ENCODE measurements around the gene ALOX12B. TPM values are rescaled to one million over a fixed set of nuclear protein-coding genes. Genes with fewer than 3 reads are reported as not detected.

ALOX12B gene
- total and polyA plus RNA-seq, 11 donors, result not detected

DNA sequence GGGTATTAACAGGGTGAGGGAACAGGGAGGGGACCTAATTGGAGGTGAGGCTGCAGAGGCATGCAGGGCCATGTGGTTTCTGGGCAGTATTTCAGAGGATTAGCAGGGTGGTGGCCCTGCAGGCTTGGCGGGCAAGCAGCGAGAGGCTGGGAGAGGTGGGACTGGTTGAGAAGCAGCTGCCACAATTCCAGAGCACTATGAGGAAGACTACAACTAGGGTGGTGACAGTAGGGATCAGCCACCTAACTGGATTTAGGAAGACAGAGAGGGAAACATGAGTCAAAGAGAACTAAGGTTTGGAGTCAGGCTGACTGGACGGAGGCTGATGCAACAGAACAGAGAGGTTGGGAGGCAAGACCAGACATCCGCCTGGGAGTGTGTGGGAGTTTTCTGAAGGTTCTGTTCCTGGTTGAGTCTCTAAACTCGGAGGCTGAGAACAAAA, 18.5 kb upstream of the ALOX12B start:
- H3K27me3 ChIP-seq, result peaks cover 8 to 28% (median 17%) of the 10 kb centered on the region in 9 donors
- TF ChIP-seq, protein P1, sequence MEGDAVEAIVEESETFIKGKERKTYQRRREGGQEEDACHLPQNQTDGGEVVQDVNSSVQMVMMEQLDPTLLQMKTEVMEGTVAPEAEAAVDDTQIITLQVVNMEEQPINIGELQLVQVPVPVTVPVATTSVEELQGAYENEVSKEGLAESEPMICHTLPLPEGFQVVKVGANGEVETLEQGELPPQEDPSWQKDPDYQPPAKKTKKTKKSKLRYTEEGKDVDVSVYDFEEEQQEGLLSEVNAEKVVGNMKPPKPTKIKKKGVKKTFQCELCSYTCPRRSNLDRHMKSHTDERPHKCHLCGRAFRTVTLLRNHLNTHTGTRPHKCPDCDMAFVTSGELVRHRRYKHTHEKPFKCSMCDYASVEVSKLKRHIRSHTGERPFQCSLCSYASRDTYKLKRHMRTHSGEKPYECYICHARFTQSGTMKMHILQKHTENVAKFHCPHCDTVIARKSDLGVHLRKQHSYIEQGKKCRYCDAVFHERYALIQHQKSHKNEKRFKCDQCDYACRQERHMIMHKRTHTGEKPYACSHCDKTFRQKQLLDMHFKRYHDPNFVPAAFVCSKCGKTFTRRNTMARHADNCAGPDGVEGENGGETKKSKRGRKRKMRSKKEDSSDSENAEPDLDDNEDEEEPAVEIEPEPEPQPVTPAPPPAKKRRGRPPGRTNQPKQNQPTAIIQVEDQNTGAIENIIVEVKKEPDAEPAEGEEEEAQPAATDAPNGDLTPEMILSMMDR (IDR thresholded peaks at IDR 0.05), result no peak
- TF ChIP-seq POLR2A (IDR thresholded peaks at IDR 0.05), result no peak
- peaks cover 0 to 17% (median 7%) of the 10 kb centered on the region in 12 donors for H3K4me1 ChIP-seq
- 63 to 73% (median 70%) methylated on average over 5 of the region's 5 CpGs for WGBS, 4 donors
- H3K27ac ChIP-seq, result no peak overlapping the region
- H3K36me3 ChIP-seq, result no peaks in the 10 kb centered on the region
- DNase-seq, result no peak
- H3K9me3 ChIP-seq, result no peaks in the 10 kb centered on the region
- no peak overlapping the region for H3K4me3 ChIP-seq
- intact Hi-C loops (cut with DNase I), result loop anchor here in 2 of 10 donors (5.0 kb wide), 2 partner anchors 34 to 44 kb away; no protein-coding TSS in a partner anchor
- ATAC-seq, result no peak

DNA sequence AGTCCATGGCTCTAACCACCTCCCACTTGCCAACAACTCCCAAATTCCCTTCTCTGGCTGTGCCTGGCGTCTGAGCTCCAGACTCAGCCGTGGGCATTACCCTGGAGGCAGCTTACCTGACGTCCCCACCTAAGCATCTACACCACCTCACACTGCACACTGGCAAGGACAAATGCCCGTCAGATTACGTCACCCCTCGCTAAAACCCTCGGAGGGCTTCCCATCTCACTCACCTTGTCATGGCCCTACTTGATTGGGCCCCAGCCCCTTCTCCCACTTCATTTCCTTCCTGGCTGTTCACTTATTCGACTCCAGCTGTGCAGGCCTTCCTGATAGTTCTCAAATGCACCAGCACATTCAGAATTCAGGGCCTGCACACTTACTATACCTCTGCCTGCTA, 17.4 kb upstream of the ALOX12B start:
- no peak for ATAC-seq
- Histone ChIP-seq H3K9me3 (no peaks in the 10 kb centered on the region), H3K27me3 (peaks cover 0 to 18% (median 7%) of the 10 kb centered on the region in 9 donors), H3K36me3 (no peaks in the 10 kb centered on the region), H3K4me1 (peaks cover 0 to 10% (median 3%) of the 10 kb centered on the region in 12 donors), H3K27ac (no peak overlapping the region), H3K4me3 (no peak overlapping the region)
- DNase-seq, result no peak
- intact Hi-C loops (cut with DNase I), result loop anchor here in 2 of 10 donors (5.0 kb wide), 2 partner anchors 33 to 43 kb away; no protein-coding TSS in a partner anchor
- no peak for TF ChIP-seq POLR2A (IDR thresholded peaks at IDR 0.05)
- TF ChIP-seq, protein P1 (IDR thresholded peaks at IDR 0.05), result no peak
- WGBS, 4 donors, result 69 to 76% (median 73%) methylated on average over 8 of the region's 8 CpGs

DNA sequence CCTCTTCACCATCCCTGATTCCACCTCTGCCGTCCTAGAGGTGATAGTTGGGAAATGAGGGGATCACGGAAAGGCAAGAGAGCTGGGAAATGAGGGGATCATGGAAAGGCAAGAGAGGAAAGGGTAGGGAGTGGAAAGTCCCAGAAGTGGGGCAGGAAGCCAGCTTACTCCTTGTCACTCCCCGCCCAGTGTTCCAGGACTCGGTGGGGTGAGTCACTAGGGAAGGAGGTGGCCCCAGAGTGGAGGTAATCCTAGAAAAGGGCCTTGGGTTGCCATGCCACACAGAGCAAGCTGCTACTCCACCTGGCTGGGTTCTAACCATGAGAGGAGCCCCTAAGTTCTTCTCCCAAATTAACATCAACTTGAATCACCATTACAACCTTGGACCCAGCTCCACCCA, 16.0 kb upstream of the ALOX12B start:
- Histone ChIP-seq H3K27ac (no peak overlapping the region), H3K4me1 (peaks cover 0 to 6% (median 0%) of the 10 kb centered on the region in 12 donors), H3K9me3 (no peaks in the 10 kb centered on the region), H3K36me3 (no peaks in the 10 kb centered on the region), H3K4me3 (no peak overlapping the region), H3K27me3 (peaks cover 0 to 6% (median 0%) of the 10 kb centered on the region in 9 donors)
- intact Hi-C loops (cut with DNase I), result no loop called here
- 73 to 84% (median 77%) methylated on average over 4 of the region's 4 CpGs for WGBS, 4 donors
- ATAC-seq (no peak), DNase-seq (no peak)
- TF ChIP-seq, protein P1 (IDR thresholded peaks at IDR 0.05), result no peak
- no peak for TF ChIP-seq POLR2A (IDR thresholded peaks at IDR 0.05)

DNA sequence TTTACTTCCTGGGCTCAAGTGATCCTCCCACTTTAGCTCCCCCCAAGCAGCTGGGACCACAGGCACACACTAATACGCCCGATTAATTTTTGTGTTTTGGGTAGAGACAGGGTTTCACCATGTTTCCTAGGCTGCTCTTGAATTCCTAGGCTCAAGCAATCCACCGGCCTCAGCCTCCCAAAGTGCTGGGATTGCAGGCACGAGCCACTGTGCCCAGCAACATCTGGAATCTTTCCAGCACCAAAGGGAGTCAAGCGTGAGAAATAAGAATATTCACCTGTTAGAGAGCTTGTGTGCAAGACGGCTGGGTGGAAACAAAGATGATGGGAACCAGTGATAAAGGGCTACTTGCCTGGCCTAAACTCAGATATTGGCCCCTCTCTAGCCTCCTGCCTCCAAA, 14.2 kb upstream of the ALOX12B start:
- no peaks in the 10 kb centered on the region for H3K4me1 ChIP-seq
- intact Hi-C loops (cut with DNase I), result no loop called here
- no peak overlapping the region for H3K4me3 ChIP-seq
- no peak for ATAC-seq
- H3K9me3 ChIP-seq, result no peaks in the 10 kb centered on the region
- TF ChIP-seq, protein P1 (IDR thresholded peaks at IDR 0.05), result no peak
- no peak for TF ChIP-seq POLR2A (IDR thresholded peaks at IDR 0.05)
- no peak for DNase-seq
- H3K27me3 ChIP-seq, result peaks cover 0 to 8% (median 0%) of the 10 kb centered on the region in 9 donors
- no peak overlapping the region for H3K27ac ChIP-seq
- 73 to 86% (median 86%) methylated on average over 6 of the region's 6 CpGs for WGBS, 4 donors
- no peaks in the 10 kb centered on the region for H3K36me3 ChIP-seq

Data from heart left ventricle (tissue), 16 donors.